ENCODE measurements around the gene IGF2BP2. TPM values are rescaled to one million over a fixed set of nuclear protein-coding genes. Genes with fewer than 3 reads are reported as not detected.

IGF2BP2 gene
- polyA plus RNA-seq, 1 experiment = 2.0 TPM

- no peak overlapping the region for H3K4me3 ChIP-seq (ENCODE audit: low read depth, low read length)
- ChIA-PET CTCF (interaction anchor here (1.3 to 1.5 kb wide), 2 partner anchors 24 to 52 kb away, joined by 4 to 5 read pairs; no protein-coding TSS in a partner anchor), POLR2A (interaction anchor here (0.5 kb wide), 1 partner anchor 1966 kb away, joined by 13 read pairs; no protein-coding TSS in a partner anchor)
- DNase-seq (ENCODE audit: low read depth) = no peak
- no peak for TF ChIP-seq CTCF (IDR thresholded peaks at IDR 0.05; ENCODE audit: insufficient read depth, low read depth, low read length)
- H3K36me3 ChIP-seq (ENCODE audit: control insufficient read depth, insufficient read depth, low read length) = no peaks in the 10 kb centered on the region
- H3K27me3 ChIP-seq (ENCODE audit: control insufficient read depth, insufficient read depth, low read length) = no peaks in the 10 kb centered on the region
Measured at GRCh38 chr3:185711255-185711870, 113.5 kb downstream of the IGF2BP2 start.

GRCh38 chr3:185709251-185709955, 115.4 kb downstream of the IGF2BP2 start:
- TF ChIP-seq CTCF (IDR thresholded peaks at IDR 0.05; ENCODE audit: insufficient read depth, low read depth, low read length) = no peak
- Histone ChIP-seq H3K4me3 (ENCODE audit: low read depth, low read length) (no peak overlapping the region), H3K27me3 (ENCODE audit: control insufficient read depth, insufficient read depth, low read length) (no peaks in the 10 kb centered on the region), H3K36me3 (ENCODE audit: control insufficient read depth, insufficient read depth, low read length) (no peaks in the 10 kb centered on the region)
- POLR2A ChIA-PET = no interaction called here
- no peak for DNase-seq (ENCODE audit: low read depth)
- CTCF ChIA-PET = interaction anchor here (0.6 to 1.2 kb wide), 5 partner anchors 11 to 112 kb away, joined by 3 to 4 read pairs (median 3); no protein-coding TSS in a partner anchor

GRCh38 chr3:185708392-185708791, 116.5 kb downstream of the IGF2BP2 start:
- no peak for TF ChIP-seq CTCF (IDR thresholded peaks at IDR 0.05; ENCODE audit: insufficient read depth, low read depth, low read length)
- ChIA-PET POLR2A (no interaction called here), CTCF (interaction anchor here (0.9 to 1.0 kb wide), 2 partner anchors 12 to 31 kb away, joined by 3 read pairs; no protein-coding TSS in a partner anchor)
- Histone ChIP-seq H3K4me3 (ENCODE audit: low read depth, low read length) (no peak overlapping the region), H3K27me3 (ENCODE audit: control insufficient read depth, insufficient read depth, low read length) (no peaks in the 10 kb centered on the region), H3K36me3 (ENCODE audit: control insufficient read depth, insufficient read depth, low read length) (no peaks in the 10 kb centered on the region)
- no peak for DNase-seq (ENCODE audit: low read depth)

- Histone ChIP-seq H3K36me3 (ENCODE audit: control insufficient read depth, insufficient read depth, low read length) (no peaks in the 10 kb centered on the region), H3K4me3 (ENCODE audit: low read depth, low read length) (no peak overlapping the region), H3K27me3 (ENCODE audit: control insufficient read depth, insufficient read depth, low read length) (no peaks in the 10 kb centered on the region)
- no peak for DNase-seq (ENCODE audit: low read depth)
- POLR2A ChIA-PET = no interaction called here
- CTCF ChIA-PET = no interaction called here
- TF ChIP-seq CTCF (IDR thresholded peaks at IDR 0.05; ENCODE audit: insufficient read depth, low read depth, low read length) = no peak
Measured at GRCh38 chr3:185705498-185705897, 119.3 kb downstream of the IGF2BP2 start.
